ENCODE measurements around the gene LHPP.
A peak's percentile ranks its signal among the peaks of the same experiment; 100 is the strongest.

LHPP gene

DNA sequence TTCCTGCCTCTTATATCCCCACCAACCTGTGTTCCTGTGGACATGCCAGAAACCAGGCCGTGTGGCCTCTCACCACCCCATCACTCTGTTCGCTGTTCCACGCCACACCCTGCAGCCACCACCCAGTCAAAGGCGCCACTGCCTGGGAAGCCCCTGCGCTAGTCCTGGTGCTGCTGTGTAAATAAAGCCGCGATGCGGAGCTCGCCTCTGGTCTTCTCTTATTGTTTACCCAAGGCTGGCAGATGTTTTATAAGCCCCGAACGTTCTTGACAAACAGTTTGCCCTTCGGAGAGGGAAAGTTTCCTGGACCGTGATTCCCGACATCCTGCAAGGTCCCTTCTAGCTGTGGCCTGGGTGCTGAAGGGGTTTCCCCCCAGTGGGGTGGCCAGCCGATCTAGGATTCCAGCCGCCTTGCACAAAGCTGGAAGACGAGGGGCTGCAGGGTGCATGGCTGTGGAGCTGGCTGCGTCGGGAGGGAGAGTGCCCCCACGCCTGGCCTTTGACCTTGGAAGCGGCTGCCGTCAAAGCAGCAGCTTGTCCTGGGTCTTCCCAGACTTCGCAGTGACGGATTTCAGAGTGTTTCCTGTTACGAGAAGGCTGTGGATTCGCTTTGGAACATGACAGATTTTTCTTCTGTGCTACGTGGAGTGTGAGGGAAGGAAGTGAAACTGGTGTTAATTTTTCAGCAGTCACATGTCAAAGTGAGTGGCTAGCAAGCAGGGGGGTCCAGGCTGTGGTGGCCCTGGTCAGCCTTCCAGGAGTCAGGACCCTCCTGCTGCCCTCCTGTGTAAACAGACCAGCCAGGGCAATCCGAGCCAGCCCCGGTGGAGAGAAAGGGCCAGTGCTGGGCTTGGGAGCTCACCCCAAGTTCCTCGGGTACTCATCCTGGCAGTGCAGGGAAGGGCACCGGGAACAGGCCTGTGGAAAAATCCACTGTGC lies 61.6 kb downstream of the LHPP start:
- H3F3A ChIP-seq (ENCODE audit: control insufficient read depth, insufficient read depth) = no peaks in the 10 kb centered on the region

DNA sequence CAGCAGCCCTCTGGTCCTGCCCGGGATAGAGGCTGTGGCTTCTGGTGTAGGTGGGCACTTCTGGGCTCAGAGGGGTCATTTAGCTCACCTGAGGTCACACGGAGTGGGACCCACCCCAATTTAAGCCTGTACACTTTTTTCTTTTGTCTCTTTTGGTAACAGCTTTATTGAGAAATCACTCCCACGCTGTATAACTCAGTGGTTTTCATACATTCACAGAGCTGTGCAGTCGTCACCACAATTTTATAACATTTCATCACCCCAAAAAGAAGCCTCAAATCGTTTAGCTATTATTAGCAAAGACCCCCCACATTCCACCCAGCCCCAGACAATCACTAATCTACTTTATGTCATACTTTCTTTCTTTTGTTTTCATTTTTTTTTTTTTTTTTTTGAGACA lies 62.3 kb downstream of the LHPP start:
- H3K9me3 ChIP-seq (ENCODE audit: control insufficient read depth, insufficient read depth, low read length) = no peaks in the 10 kb centered on the region
- peak overlapping the region; percentile 71; the same call in 1 of the 2 replicates for H3K4me2 ChIP-seq (ENCODE audit: low read length)
- H3K9me2 ChIP-seq (replicated peaks; ENCODE audit: control insufficient read depth, low read length) = no peaks in the 10 kb centered on the region
- TF ChIP-seq EZH2phosphoT487 (IDR thresholded peaks at IDR 0.05; ENCODE audit: borderline replicate concordance, low read length) = no peak
- TF ChIP-seq, protein P1, sequence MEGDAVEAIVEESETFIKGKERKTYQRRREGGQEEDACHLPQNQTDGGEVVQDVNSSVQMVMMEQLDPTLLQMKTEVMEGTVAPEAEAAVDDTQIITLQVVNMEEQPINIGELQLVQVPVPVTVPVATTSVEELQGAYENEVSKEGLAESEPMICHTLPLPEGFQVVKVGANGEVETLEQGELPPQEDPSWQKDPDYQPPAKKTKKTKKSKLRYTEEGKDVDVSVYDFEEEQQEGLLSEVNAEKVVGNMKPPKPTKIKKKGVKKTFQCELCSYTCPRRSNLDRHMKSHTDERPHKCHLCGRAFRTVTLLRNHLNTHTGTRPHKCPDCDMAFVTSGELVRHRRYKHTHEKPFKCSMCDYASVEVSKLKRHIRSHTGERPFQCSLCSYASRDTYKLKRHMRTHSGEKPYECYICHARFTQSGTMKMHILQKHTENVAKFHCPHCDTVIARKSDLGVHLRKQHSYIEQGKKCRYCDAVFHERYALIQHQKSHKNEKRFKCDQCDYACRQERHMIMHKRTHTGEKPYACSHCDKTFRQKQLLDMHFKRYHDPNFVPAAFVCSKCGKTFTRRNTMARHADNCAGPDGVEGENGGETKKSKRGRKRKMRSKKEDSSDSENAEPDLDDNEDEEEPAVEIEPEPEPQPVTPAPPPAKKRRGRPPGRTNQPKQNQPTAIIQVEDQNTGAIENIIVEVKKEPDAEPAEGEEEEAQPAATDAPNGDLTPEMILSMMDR (IDR thresholded peaks at IDR 0.05; ENCODE audit: low read depth, low read length, poor library complexity, severe bottlenecking) = no peak
- 0 out of 2 replicates have a peak, but pooled peaks cover 4% of the 10 kb centered on the region for H3K27me3 ChIP-seq (ENCODE audit: control insufficient read depth, low read length)
- no peaks in the 10 kb centered on the region for H4K20me1 ChIP-seq (ENCODE audit: control insufficient read depth, insufficient read depth, low read depth, low read length)
- no peak overlapping the region for H3K4me3 ChIP-seq (ENCODE audit: low read length)
- H3K36me3 ChIP-seq (ENCODE audit: control insufficient read depth, low read length) = no peaks in the 10 kb centered on the region
- H3K27ac ChIP-seq (ENCODE audit: low read depth, low read length) = no peak overlapping the region
- H3K79me2 ChIP-seq (ENCODE audit: control insufficient read depth, low read length) = no peaks in the 10 kb centered on the region
- H3K4me1 ChIP-seq (ENCODE audit: control insufficient read depth, low read length) = peaks cover 15% of the 10 kb centered on the region
- no peaks in the 10 kb centered on the region for H3F3A ChIP-seq (ENCODE audit: control insufficient read depth, insufficient read depth)

More for the DNA sequence above, 61.6 kb downstream of the LHPP start:
- H3K27me3 ChIP-seq (ENCODE audit: control insufficient read depth, low read length) = 0 out of 2 replicates have a peak, but pooled peaks cover 4% of the 10 kb centered on the region
- H3K4me3 ChIP-seq (ENCODE audit: low read length) = peak overlapping the region; percentile 60
- no peak overlapping the region for H3K27ac ChIP-seq (ENCODE audit: low read depth, low read length)
- no peaks in the 10 kb centered on the region for H3K36me3 ChIP-seq (ENCODE audit: control insufficient read depth, low read length)
- no peaks in the 10 kb centered on the region for H3K79me2 ChIP-seq (ENCODE audit: control insufficient read depth, low read length)
- H4K20me1 ChIP-seq (ENCODE audit: control insufficient read depth, insufficient read depth, low read depth, low read length) = no peaks in the 10 kb centered on the region
- TF ChIP-seq, protein P1 (IDR thresholded peaks at IDR 0.05; ENCODE audit: low read depth, low read length, poor library complexity, severe bottlenecking) = no peak
- TF ChIP-seq EZH2phosphoT487 (IDR thresholded peaks at IDR 0.05; ENCODE audit: borderline replicate concordance, low read length) = no peak
- no peaks in the 10 kb centered on the region for H3K9me2 ChIP-seq (replicated peaks; ENCODE audit: control insufficient read depth, low read length)
- H3K4me2 ChIP-seq (ENCODE audit: low read length) = peak overlapping the region; percentile 71
- H3K4me1 ChIP-seq (ENCODE audit: control insufficient read depth, low read length) = peaks cover 15% of the 10 kb centered on the region
- H3K9me3 ChIP-seq (ENCODE audit: control insufficient read depth, insufficient read depth, low read length) = no peaks in the 10 kb centered on the region

DNA sequence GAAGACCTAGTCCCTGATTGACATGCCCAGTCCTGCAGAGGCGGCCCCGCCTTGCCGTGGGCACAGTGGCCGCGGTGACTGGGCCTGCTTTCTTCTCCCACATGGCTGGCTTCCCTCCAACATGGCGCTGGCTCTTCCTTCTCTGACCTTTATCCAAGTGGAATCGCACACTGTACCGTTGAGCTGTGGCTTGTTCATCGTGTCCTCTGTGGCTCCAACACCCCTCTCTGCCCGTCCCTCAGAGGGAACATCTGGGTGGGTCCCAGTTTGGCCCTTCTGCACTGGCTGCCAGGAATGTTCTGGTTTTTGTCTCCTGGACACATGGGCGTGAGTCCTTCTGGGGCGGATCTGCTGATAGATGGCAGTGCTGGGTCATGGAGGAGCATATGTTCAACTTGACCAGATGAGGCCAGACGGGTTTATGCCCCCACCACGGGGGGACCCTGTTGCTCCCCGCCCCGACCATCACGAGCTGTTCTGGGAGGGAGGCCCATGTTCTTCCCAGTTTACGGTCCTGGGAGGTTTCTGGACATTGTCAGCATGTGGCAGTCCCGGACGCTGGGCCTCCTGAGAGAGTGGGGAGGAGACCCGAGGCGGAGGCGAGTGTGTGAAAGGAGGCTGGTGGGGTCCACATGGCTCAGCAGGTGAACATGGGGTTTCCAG lies 63.5 kb downstream of the LHPP start:
- H3K9me3 ChIP-seq (ENCODE audit: control insufficient read depth, insufficient read depth, low read length) = no peaks in the 10 kb centered on the region
- no peak overlapping the region for H3K27ac ChIP-seq (ENCODE audit: low read depth, low read length)
- 0 out of 2 replicates have a peak, but pooled peaks cover 4% of the 10 kb centered on the region for H3K27me3 ChIP-seq (ENCODE audit: control insufficient read depth, low read length)
- H3K9me2 ChIP-seq (replicated peaks; ENCODE audit: control insufficient read depth, low read length) = no peaks in the 10 kb centered on the region
- H3K36me3 ChIP-seq (ENCODE audit: control insufficient read depth, low read length) = no peaks in the 10 kb centered on the region
- TF ChIP-seq, protein P1 (IDR thresholded peaks at IDR 0.05; ENCODE audit: low read depth, low read length, poor library complexity, severe bottlenecking) = no peak
- TF ChIP-seq EZH2phosphoT487 (IDR thresholded peaks at IDR 0.05; ENCODE audit: borderline replicate concordance, low read length) = no peak
- H3F3A ChIP-seq (ENCODE audit: control insufficient read depth, insufficient read depth) = no peaks in the 10 kb centered on the region
- H3K79me2 ChIP-seq (ENCODE audit: control insufficient read depth, low read length) = no peaks in the 10 kb centered on the region
- H3K4me3 ChIP-seq (ENCODE audit: low read length) = no peak overlapping the region
- peaks cover 25% of the 10 kb centered on the region for H3K4me1 ChIP-seq (ENCODE audit: control insufficient read depth, low read length)
- no peaks in the 10 kb centered on the region for H4K20me1 ChIP-seq (ENCODE audit: control insufficient read depth, insufficient read depth, low read depth, low read length)
- no peak overlapping the region for H3K4me2 ChIP-seq (ENCODE audit: low read length)
